HUES48 (cell line): ENCODE results near the gene LARP6.
"Not testable (repeated sequence)": the region's sequence is repeated elsewhere in the genome, so short reads cannot be mapped to it uniquely, and the experiment has no call there.

Experiments
- H3K27ac ChIP-seq: one replicate; pipeline ENCODE4 v1.7.0; 2013; ENCODE audit warnings: low read depth, low read length, inconsistent platforms
- H3K27me3 ChIP-seq: 2 replicates; pipeline ENCODE4 v1.6.1; 2013; ENCODE audit warnings: mild to moderate bottlenecking, low read length; ENCODE audit not compliant: control insufficient read depth, insufficient read depth
- H3K36me3 ChIP-seq: 2 replicates; pipeline ENCODE4 v1.6.1; 2013; ENCODE audit warnings: low read length; ENCODE audit not compliant: control insufficient read depth, insufficient read depth
- H3K4me1 ChIP-seq: 2 replicates; pipeline ENCODE4 v1.6.1; 2013; ENCODE audit warnings: mild to moderate bottlenecking, low read length; ENCODE audit not compliant: control insufficient read depth, insufficient read depth
- H3K4me3 ChIP-seq: 2 replicates; pipeline ENCODE4 v1.5.1; 2013; ENCODE audit warnings: mild to moderate bottlenecking, low read depth, low read length
- H3K9ac ChIP-seq: 2 replicates; pipeline ENCODE4 v1.6.1; 2013; ENCODE audit warnings: mild to moderate bottlenecking, low read depth, low read length, moderate library complexity
- H3K9me3 ChIP-seq: 2 replicates; pipeline ENCODE4 v1.6.1; 2013; ENCODE audit warnings: low read length; ENCODE audit not compliant: control insufficient read depth, insufficient read depth

LARP6 gene

GRCh38 chr15:70873232-70874054 lies 19.5 kb upstream of the LARP6 start:
- Histone ChIP-seq H3K27me3 (no peaks in the 10 kb centered on the region), H3K36me3 (no peaks in the 10 kb centered on the region), H3K4me1 (no peaks in the 10 kb centered on the region), H3K4me3 (no peak overlapping the region), H3K27ac (no peak overlapping the region), H3K9me3 (no peaks in the 10 kb centered on the region), H3K9ac (no peak overlapping the region)

- H3K27ac ChIP-seq, H3K36me3 ChIP-seq, H3K27me3 ChIP-seq, H3K9me3 ChIP-seq, H3K4me3 ChIP-seq, H3K4me1 ChIP-seq, H3K9ac ChIP-seq: not testable (repeated sequence)
These were observed 17.5 kb upstream of the LARP6 start for GRCh38 chr15:70871490-70871889.

- Histone ChIP-seq H3K4me1 (no peaks in the 10 kb centered on the region), H3K27ac (no peak overlapping the region), H3K9ac (no peak overlapping the region)
These were observed 16.1 kb upstream of the LARP6 start for GRCh38 chr15:70870051-70870450.

GRCh38 chr15:70869346-70869745 lies 15.4 kb upstream of the LARP6 start:
- no peaks in the 10 kb centered on the region for H3K27me3 ChIP-seq
- no peaks in the 10 kb centered on the region for H3K4me1 ChIP-seq
- no peaks in the 10 kb centered on the region for H3K36me3 ChIP-seq
- H3K4me3 ChIP-seq = no peak overlapping the region
- H3K9ac ChIP-seq = no peak overlapping the region
- no peak overlapping the region for H3K27ac ChIP-seq
- no peaks in the 10 kb centered on the region for H3K9me3 ChIP-seq

More at GRCh38 chr15:70870051-70870450, 16.1 kb upstream of the LARP6 start:
- no peaks in the 10 kb centered on the region for H3K27me3 ChIP-seq
- no peaks in the 10 kb centered on the region for H3K36me3 ChIP-seq
- H3K9me3 ChIP-seq = no peaks in the 10 kb centered on the region
- no peak overlapping the region for H3K4me3 ChIP-seq

GRCh38 chr15:70867911-70868467 lies 14.0 kb upstream of the LARP6 start:
- H3K9ac ChIP-seq = no peak overlapping the region
- no peaks in the 10 kb centered on the region for H3K9me3 ChIP-seq
- H3K4me1 ChIP-seq = no peaks in the 10 kb centered on the region
- H3K27me3 ChIP-seq = no peaks in the 10 kb centered on the region
- no peak overlapping the region for H3K4me3 ChIP-seq
- H3K27ac ChIP-seq = no peak overlapping the region
- H3K36me3 ChIP-seq = no peaks in the 10 kb centered on the region

- Histone ChIP-seq H3K27ac (no peak overlapping the region), H3K4me1 (no peaks in the 10 kb centered on the region), H3K9me3 (no peaks in the 10 kb centered on the region), H3K9ac (no peak overlapping the region), H3K4me3 (no peak overlapping the region), H3K27me3 (no peaks in the 10 kb centered on the region), H3K36me3 (no peaks in the 10 kb centered on the region)
These were observed 13.2 kb upstream of the LARP6 start for GRCh38 chr15:70866982-70867641.

GRCh38 chr15:70863450-70864218 lies 9.7 kb upstream of the LARP6 start:
- H3K9ac ChIP-seq = no peak overlapping the region
- no peaks in the 10 kb centered on the region for H3K9me3 ChIP-seq
- no peak overlapping the region for H3K4me3 ChIP-seq
- H3K4me1 ChIP-seq = no peaks in the 10 kb centered on the region
- H3K27me3 ChIP-seq = no peaks in the 10 kb centered on the region
- no peak overlapping the region for H3K27ac ChIP-seq
- no peaks in the 10 kb centered on the region for H3K36me3 ChIP-seq

- 0 out of 2 replicates have a peak, but pooled peaks cover 6% of the 10 kb centered on the region for H3K27me3 ChIP-seq
- no peaks in the 10 kb centered on the region for H3K4me1 ChIP-seq
- H3K9me3 ChIP-seq = no peaks in the 10 kb centered on the region
- H3K27ac ChIP-seq = no peak overlapping the region
- H3K4me3 ChIP-seq = no peak overlapping the region
- no peak overlapping the region for H3K9ac ChIP-seq
- no peaks in the 10 kb centered on the region for H3K36me3 ChIP-seq
These were observed 6.0 kb upstream of the LARP6 start for GRCh38 chr15:70859998-70860397.

GRCh38 chr15:70859322-70859908 lies 5.5 kb upstream of the LARP6 start:
- H3K9ac ChIP-seq = no peak overlapping the region
- H3K27ac ChIP-seq = no peak overlapping the region
- H3K27me3 ChIP-seq = 0 out of 2 replicates have a peak, but pooled peaks cover 6% of the 10 kb centered on the region
- H3K4me3 ChIP-seq = no peak overlapping the region
- H3K4me1 ChIP-seq = no peaks in the 10 kb centered on the region
- H3K36me3 ChIP-seq = no peaks in the 10 kb centered on the region
- no peaks in the 10 kb centered on the region for H3K9me3 ChIP-seq

- not testable (repeated sequence) for H3K4me3 ChIP-seq, H3K9me3 ChIP-seq, H3K36me3 ChIP-seq, H3K27me3 ChIP-seq, H3K27ac ChIP-seq, H3K9ac ChIP-seq, H3K4me1 ChIP-seq
These were observed 4.8 kb upstream of the LARP6 start for GRCh38 chr15:70858614-70859321.
